ENCODE data around the gene CCSAP. TPM values are rescaled to one million over a fixed set of nuclear protein-coding genes. Genes with fewer than 3 reads are reported as not detected.

Gene CCSAP
- total and polyA plus RNA-seq, 2 of the 4 experiments (the other 2 are of a cell fraction), result 2.3 to 3.8 TPM

GRCh38 chr1:229340496-229340895 lies 2.4 kb downstream of the CCSAP start:
- H3K27ac ChIP-seq (ENCODE audit: insufficient read depth, low read length), result no peak overlapping the region

More at GRCh38 chr1:229340496-229340895, 2.4 kb downstream of the CCSAP start:
- Histone ChIP-seq H4K5ac (ENCODE audit: low read depth, low read length) (no peak overlapping the region), H4K8ac (ENCODE audit: low read depth in 2 of 2, low read length in 2 of 2) (no peak overlapping the region), H3K18ac (ENCODE audit: low read depth, low read length) (no peak overlapping the region), H2BK20ac (ENCODE audit: low read depth, low read length) (no peak overlapping the region), H3K56ac (ENCODE audit: extremely low read depth, insufficient read depth, low read length) (no peak overlapping the region), H2BK120ac (ENCODE audit: low read depth, low read length) (no peak overlapping the region), H2AFZ (replicated peaks; ENCODE audit: low read length, poor library complexity) (no peak overlapping the region), H3K27me3 (ENCODE audit: control insufficient read depth, insufficient read depth, low read length) (no peaks in the 10 kb centered on the region), H3K4me2 (ENCODE audit: low read depth, low read length) (no peak overlapping the region; the same call in 1 of the 2 replicates), H2BK15ac (ENCODE audit: low read depth, low read length) (no peak overlapping the region), H3K4me3 (ENCODE audit: insufficient read depth, low read depth, low read length) (no peak overlapping the region), H2BK5ac (ENCODE audit: low read depth, low read length, poor library complexity, severe bottlenecking) (no peak overlapping the region), H3K79me1 (ENCODE audit: low read depth in 1 of 2, low read length in 2 of 2) (peaks cover 17 to 41% of the 10 kb centered on the region in 2 experiments), H3K4ac (ENCODE audit: low read depth, low read length) (no peak overlapping the region), H3K9ac (ENCODE audit: low read depth, low read length) (no peak overlapping the region), H2AK5ac (ENCODE audit: low read depth, low read length) (no peak overlapping the region), H4K20me1 (ENCODE audit: insufficient read depth, low read length) (no peaks in the 10 kb centered on the region), H4K91ac (ENCODE audit: insufficient read depth, low read depth, low read length) (no peak overlapping the region), H3K9me1 (ENCODE audit: insufficient read depth, low read length) (no peaks in the 10 kb centered on the region), H3K4me1 (ENCODE audit: control insufficient read depth, insufficient read depth, low read length) (peaks cover 2% of the 10 kb centered on the region; the same call in 1 of the 2 replicates), H3K14ac (replicated peaks; ENCODE audit: low read depth, low read length) (no peak overlapping the region), H2AK9ac (replicated peaks; ENCODE audit: low read depth, low read length, poor library complexity) (no peak overlapping the region), H3K9me3 (ENCODE audit: control insufficient read depth, insufficient read depth, low read length) (0 out of 2 replicates have a peak, but pooled peaks cover 2% of the 10 kb centered on the region), H3K36me3 (ENCODE audit: control insufficient read depth, insufficient read depth, low read length) (peaks cover 2% of the 10 kb centered on the region; the same call in 1 of the 2 replicates), H3K23ac (ENCODE audit: low read depth, low read length) (0 out of 2 replicates have a peak overlapping the region, but pooled peaks have one; percentile 73)
- intact Hi-C loops (cut with micrococcal nuclease), result loop anchor here (2.0 to 5.0 kb wide), 2 partner anchors 68 to 83 kb away; no protein-coding TSS in a partner anchor
- WGBS, 2 experiments (ENCODE audit: extremely low coverage in 2 of 2, insufficient read length in 1 of 2), result no CpG with 5 or more reads among the region's 6 CpGs
- in situ Hi-C loops (cut with MboI; ENCODE audit: low sequenced_read_pairs), result no loop called here
- POLR2A ChIA-PET (ENCODE audit: unreplicated experiment), result no interaction called here
- DNase-seq (no peak), ATAC-seq (ENCODE audit: low read depth) (no peak)
- CTCF ChIA-PET, result no interaction called here
- dilution Hi-C loops (cut with HindIII; ENCODE audit: low sequenced_read_pairs, unreplicated experiment), result no loop called here
- no TSS peak for BruUV-seq (replicated peaks)
- no peak for TF ChIP-seq CEBPB (IDR thresholded peaks at IDR 0.05; ENCODE audit: low read depth, low read length)
- no peak for TF ChIP-seq BHLHE40 (IDR thresholded peaks at IDR 0.05; ENCODE audit: low read depth, low read length)
- TF ChIP-seq MXI1 (IDR thresholded peaks at IDR 0.05; ENCODE audit: borderline replicate concordance, low read depth, low read length), result no peak

Data from IMR-90 (cell line).